Endodermal cell (in vitro differentiated cells): Measurements from ENCODE around the gene FOXP4. TPM values are rescaled to one million over a fixed set of nuclear protein-coding genes. Genes with fewer than 3 reads are reported as not detected.
A peak's percentile ranks its signal among the peaks of the same experiment; 100 is the strongest.

ENCODE experiments used
- DNase-seq: peaks from one replicate; pipeline ENCODE4 v3.0.0-alpha.2; 2017
- H3K27ac ChIP-seq: 2 replicates; pipeline ENCODE4 v1.5.1; 2013; ENCODE audit warnings: mild to moderate bottlenecking, low read depth, low read length, moderate library complexity
- H3K27me3 ChIP-seq: 2 replicates; pipeline ENCODE4 v1.6.1; 2013; ENCODE audit warnings: mild to moderate bottlenecking, low read length, moderate library complexity; ENCODE audit not compliant: insufficient read depth, control insufficient read depth, poor library complexity, severe bottlenecking
- H3K36me3 ChIP-seq: 2 replicates; pipeline ENCODE4 v1.7.0; 2013; ENCODE audit warnings: mild to moderate bottlenecking, low read length, moderate library complexity; ENCODE audit not compliant: control insufficient read depth, insufficient read depth
- H3K4me1 ChIP-seq: one replicate; pipeline ENCODE4 v1.7.0; 2013; ENCODE audit warnings: low read length; ENCODE audit not compliant: control insufficient read depth, insufficient read depth
- H3K4me3 ChIP-seq: 2 replicates; pipeline ENCODE4 v1.5.1; 2013; ENCODE audit warnings: mild to moderate bottlenecking, low read length, moderate library complexity
- H3K9ac ChIP-seq: 2 replicates; pipeline ENCODE4 v1.6.1; 2013; ENCODE audit warnings: mild to moderate bottlenecking, low read length, moderate library complexity; ENCODE audit not compliant: poor library complexity, severe bottlenecking; ENCODE audit errors: extremely low read depth
- H3K9me3 ChIP-seq: 2 replicates; pipeline ENCODE4 v1.6.1; 2013; ENCODE audit warnings: mild to moderate bottlenecking, low read length, moderate library complexity; ENCODE audit not compliant: control insufficient read depth
- H3K27ac Mint-ChIP-seq: 2 replicates; pipeline ENCODE4 v1.8.0; 2020; ENCODE audit warnings: mixed read lengths
- H3K27me3 Mint-ChIP-seq: 2 replicates; pipeline ENCODE4 v1.8.0; 2021; ENCODE audit warnings: mild to moderate bottlenecking, mixed read lengths; ENCODE audit not compliant: insufficient read depth
- H3K36me3 Mint-ChIP-seq: 2 replicates; pipeline ENCODE4 v1.8.0; 2020; ENCODE audit warnings: low read depth, mixed read lengths
- H3K4me1 Mint-ChIP-seq: 2 replicates; pipeline ENCODE4 v1.8.0; 2020; ENCODE audit warnings: mixed read lengths
- H3K4me3 Mint-ChIP-seq: 2 replicates; pipeline ENCODE4 v1.8.0; 2020; ENCODE audit warnings: mild to moderate bottlenecking, moderate library complexity, mixed read lengths
- H3K9me3 Mint-ChIP-seq: 2 replicates; pipeline ENCODE4 v1.8.0; 2020; ENCODE audit warnings: mild to moderate bottlenecking, mixed read lengths
- WGBS, 2 experiments: methylation state at CpG; one replicate each; pipeline versions ENCODE4 v1.1.5 to v1.1.7; 2013; ENCODE audit warnings: missing lambda C conversion rate in 2 of 2, mixed read lengths in 1 of 2; ENCODE audit not compliant: insufficient coverage in 1 of 2, insufficient read length in 1 of 2; 5-methylcytosine and 5-hydroxymethylcytosine counted together
- total RNA-seq, 2 donors: library from RNA; stranded (reverse); fragmentation: NEBNext Ultra II Directional in 1 of 2; extraction: Animal tissue kit (Norgen Biotek cat#: 25700) in 1 of 2; gene quantifications; 2 replicates in 1 of 2; 3 replicates in 1 of 2; pipeline ENCODE4 v1.2.1, GENCODE V29; 2021
- TF ChIP-seq, protein P1 (sequence below): fragments of 200-600 bp; sonication (generic); conservative IDR thresholded peaks from 2 replicates; pipeline ENCODE4 v1.5.0; 2021; ENCODE audit warnings: antibody characterized with exemption, mild to moderate bottlenecking

The FOXP4 gene
- total RNA-seq, 2 donors from 2014 or later = 44.4 to 47.7 TPM

DNA sequence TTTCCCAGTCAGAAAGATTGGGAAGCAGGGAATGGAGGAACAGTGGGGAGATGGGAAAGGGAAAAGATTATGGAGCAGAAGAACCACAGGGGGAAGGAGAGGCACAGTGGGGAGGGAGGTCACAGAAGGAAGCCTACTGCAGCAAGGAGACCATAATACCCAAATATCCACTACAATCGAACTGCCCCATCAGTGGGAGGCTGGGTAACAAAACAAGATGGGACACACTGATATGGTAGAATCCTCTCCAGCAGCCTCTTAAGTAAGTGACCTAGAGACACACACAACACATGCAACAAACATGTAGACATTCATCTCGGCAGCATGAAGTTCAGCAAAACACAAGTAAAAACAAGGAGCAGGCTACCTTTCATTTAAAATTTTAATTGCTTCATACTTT is 4.8 kb upstream of the FOXP4 start:
- no peak for DNase-seq
- WGBS, 2 experiments = 81 to 100% methylated on average over 1 to 2 of the region's 2 CpGs
- Histone ChIP-seq H3K27me3 (peaks cover 30% of the 10 kb centered on the region), H3K4me1 (peaks cover 8% of the 10 kb centered on the region), H3K9me3 (no peaks in the 10 kb centered on the region), H3K9ac (no peak overlapping the region), H3K36me3 (no peaks in the 10 kb centered on the region), H3K4me3 (no peak overlapping the region), H3K27ac (no peak overlapping the region)
- peaks cover 83% of the 10 kb centered on the region for H3K27me3 Mint-ChIP-seq
- H3K4me3 Mint-ChIP-seq = no peak overlapping the region
- H3K36me3 Mint-ChIP-seq = no peaks in the 10 kb centered on the region
- no peak overlapping the region for H3K27ac Mint-ChIP-seq
- peaks cover 27% of the 10 kb centered on the region for H3K4me1 Mint-ChIP-seq
- TF ChIP-seq, protein P1, sequence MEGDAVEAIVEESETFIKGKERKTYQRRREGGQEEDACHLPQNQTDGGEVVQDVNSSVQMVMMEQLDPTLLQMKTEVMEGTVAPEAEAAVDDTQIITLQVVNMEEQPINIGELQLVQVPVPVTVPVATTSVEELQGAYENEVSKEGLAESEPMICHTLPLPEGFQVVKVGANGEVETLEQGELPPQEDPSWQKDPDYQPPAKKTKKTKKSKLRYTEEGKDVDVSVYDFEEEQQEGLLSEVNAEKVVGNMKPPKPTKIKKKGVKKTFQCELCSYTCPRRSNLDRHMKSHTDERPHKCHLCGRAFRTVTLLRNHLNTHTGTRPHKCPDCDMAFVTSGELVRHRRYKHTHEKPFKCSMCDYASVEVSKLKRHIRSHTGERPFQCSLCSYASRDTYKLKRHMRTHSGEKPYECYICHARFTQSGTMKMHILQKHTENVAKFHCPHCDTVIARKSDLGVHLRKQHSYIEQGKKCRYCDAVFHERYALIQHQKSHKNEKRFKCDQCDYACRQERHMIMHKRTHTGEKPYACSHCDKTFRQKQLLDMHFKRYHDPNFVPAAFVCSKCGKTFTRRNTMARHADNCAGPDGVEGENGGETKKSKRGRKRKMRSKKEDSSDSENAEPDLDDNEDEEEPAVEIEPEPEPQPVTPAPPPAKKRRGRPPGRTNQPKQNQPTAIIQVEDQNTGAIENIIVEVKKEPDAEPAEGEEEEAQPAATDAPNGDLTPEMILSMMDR = no peak
- H3K9me3 Mint-ChIP-seq = no peaks in the 10 kb centered on the region

GRCh38 chr6:41543087-41543486 is 3.1 kb upstream of the FOXP4 start:
- Mint-ChIP-seq H3K4me3 (no peak overlapping the region), H3K27me3 (peaks cover 80% of the 10 kb centered on the region), H3K27ac (no peak overlapping the region), H3K36me3 (no peaks in the 10 kb centered on the region), H3K9me3 (no peaks in the 10 kb centered on the region), H3K4me1 (peaks cover 14% of the 10 kb centered on the region)
- H3K4me1 ChIP-seq = peaks cover 3% of the 10 kb centered on the region
- peaks cover 33% of the 10 kb centered on the region for H3K27me3 ChIP-seq
- no peak overlapping the region for H3K9ac ChIP-seq
- H3K27ac ChIP-seq = no peak overlapping the region
- TF ChIP-seq, protein P1 = no peak
- H3K4me3 ChIP-seq = no peak overlapping the region
- no peaks in the 10 kb centered on the region for H3K36me3 ChIP-seq
- H3K9me3 ChIP-seq = no peaks in the 10 kb centered on the region
- 89 to 93% methylated on average over 5 of the region's 5 CpGs for WGBS, 2 experiments
- DNase-seq = no peak

DNA sequence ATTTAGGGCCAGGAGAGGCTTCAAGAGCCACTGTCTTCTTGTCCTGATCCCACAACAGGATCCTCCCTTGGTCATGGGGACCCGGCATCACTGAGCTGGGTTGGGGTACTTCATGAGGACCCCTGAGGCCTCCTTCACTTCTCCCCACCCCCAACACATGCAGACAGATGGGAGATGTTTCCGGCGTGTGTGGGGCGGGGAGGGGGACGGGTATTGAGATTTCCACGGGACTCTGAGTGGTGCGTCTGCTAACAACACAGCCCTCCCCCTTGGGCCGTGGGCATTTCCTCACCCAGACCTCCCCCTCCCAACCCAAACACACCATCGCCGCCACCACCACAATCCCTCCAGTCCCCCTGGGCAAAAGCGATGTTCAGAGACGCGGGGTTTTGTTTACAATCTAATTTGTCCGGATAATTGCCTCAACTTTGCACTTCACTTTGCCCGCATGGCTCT is 906 bp upstream of the FOXP4 start:
- Histone ChIP-seq H3K4me3 (peak overlapping the region; percentile 88), H3K4me1 (peaks cover 12% of the 10 kb centered on the region), H3K9me3 (no peaks in the 10 kb centered on the region), H3K27ac (no peak overlapping the region), H3K27me3 (peaks cover 26% of the 10 kb centered on the region), H3K9ac (peak overlapping the region; percentile 42), H3K36me3 (peaks cover 6% of the 10 kb centered on the region)
- peaks cover 74% of the 10 kb centered on the region for H3K27me3 Mint-ChIP-seq
- 7 to 11% methylated on average over 9 to 14 of the region's 15 CpGs for WGBS, 2 experiments
- H3K4me1 Mint-ChIP-seq = peaks cover 30% of the 10 kb centered on the region
- peaks cover 4% of the 10 kb centered on the region for H3K36me3 Mint-ChIP-seq
- TF ChIP-seq, protein P1 = no peak
- no peaks in the 10 kb centered on the region for H3K9me3 Mint-ChIP-seq
- no peak overlapping the region for H3K27ac Mint-ChIP-seq
- no peak for DNase-seq
- H3K4me3 Mint-ChIP-seq = peak overlapping the region; percentile 93
